Measurements from ENCODE around the gene PRC1. TPM values are rescaled to one million over a fixed set of nuclear protein-coding genes. Genes with fewer than 3 reads are reported as not detected.

The PRC1 gene
- total and polyA plus RNA-seq, 2 of the 13 experiments (the other 11 are each of a cell fraction or from before 2014, with no cell fraction given), result 137 to 162 TPM

DNA sequence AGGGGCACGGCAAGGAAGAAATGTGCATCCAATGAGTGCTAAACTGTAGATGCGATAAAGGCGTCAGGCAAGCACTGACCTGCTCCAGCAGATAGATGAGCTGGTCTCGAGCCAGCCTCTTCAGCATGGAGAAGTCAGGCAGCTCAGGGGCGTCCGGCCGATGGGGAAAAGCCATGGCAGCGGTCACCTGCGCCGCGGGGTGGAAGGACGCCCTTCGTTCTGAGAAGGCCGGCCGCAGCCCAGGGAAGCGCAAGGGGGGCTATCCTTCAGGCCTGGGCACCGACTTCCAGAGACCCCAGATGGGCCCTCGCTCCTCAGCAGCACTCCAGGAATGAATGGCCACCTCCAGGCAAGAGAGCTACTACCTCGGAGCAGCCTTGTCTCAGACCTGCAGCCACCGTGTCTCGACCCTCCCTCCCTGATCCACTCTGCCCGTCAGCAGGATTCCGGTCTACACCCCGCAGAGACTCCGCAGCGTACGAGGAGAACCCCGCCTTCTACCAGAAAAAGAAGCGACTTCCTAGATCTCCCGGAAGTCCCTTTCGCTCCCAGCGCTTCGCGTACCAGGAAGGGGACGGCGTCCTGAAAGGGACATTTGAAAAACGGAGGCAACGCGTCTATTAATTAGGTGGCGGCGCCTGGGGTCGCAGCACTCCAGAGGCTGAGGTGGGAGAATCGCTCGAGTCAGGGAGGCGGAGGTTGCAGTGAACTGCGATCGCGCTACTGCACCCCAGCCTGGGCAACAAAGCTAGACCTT, 27.9 kb upstream of the PRC1 start, which contains the start of gene VPS33B (continued):
- TF ChIP-seq, protein P1, sequence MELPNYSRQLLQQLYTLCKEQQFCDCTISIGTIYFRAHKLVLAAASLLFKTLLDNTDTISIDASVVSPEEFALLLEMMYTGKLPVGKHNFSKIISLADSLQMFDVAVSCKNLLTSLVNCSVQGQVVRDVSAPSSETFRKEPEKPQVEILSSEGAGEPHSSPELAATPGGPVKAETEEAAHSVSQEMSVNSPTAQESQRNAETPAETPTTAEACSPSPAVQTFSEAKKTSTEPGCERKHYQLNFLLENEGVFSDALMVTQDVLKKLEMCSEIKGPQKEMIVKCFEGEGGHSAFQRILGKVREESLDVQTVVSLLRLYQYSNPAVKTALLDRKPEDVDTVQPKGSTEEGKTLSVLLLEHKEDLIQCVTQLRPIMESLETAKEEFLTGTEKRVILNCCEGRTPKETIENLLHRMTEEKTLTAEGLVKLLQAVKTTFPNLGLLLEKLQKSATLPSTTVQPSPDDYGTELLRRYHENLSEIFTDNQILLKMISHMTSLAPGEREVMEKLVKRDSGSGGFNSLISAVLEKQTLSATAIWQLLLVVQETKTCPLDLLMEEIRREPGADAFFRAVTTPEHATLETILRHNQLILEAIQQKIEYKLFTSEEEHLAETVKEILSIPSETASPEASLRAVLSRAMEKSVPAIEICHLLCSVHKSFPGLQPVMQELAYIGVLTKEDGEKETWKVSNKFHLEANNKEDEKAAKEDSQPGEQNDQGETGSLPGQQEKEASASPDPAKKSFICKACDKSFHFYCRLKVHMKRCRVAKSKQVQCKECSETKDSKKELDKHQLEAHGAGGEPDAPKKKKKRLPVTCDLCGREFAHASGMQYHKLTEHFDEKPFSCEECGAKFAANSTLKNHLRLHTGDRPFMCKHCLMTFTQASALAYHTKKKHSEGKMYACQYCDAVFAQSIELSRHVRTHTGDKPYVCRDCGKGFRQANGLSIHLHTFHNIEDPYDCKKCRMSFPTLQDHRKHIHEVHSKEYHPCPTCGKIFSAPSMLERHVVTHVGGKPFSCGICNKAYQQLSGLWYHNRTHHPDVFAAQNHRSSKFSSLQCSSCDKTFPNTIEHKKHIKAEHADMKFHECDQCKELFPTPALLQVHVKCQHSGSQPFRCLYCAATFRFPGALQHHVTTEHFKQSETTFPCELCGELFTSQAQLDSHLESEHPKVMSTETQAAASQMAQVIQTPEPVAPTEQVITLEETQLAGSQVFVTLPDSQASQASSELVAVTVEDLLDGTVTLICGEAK (IDR thresholded peaks at IDR 0.05), result no peak
- TF ChIP-seq, protein P1 (CRISPR knock-in tag; IDR thresholded peaks at IDR 0.05), result 0 out of 2 replicates have a peak, but pooled peaks have one; percentile 60
- TF ChIP-seq GABPA (IDR thresholded peaks at IDR 0.05; ENCODE audit: low read depth, low read length) (peak; percentile 74), GABPA (CRISPR knock-in tag; IDR thresholded peaks at IDR 0.05; ENCODE audit: low read depth) (peak; percentile 96), ZNF879 (CRISPR knock-in tag; IDR thresholded peaks at IDR 0.05) (no peak), ZFYVE20 (CRISPR knock-in tag; IDR thresholded peaks at IDR 0.05; ENCODE audit: borderline replicate concordance, low read depth) (no peak), TAF1 (CRISPR knock-in tag; IDR thresholded peaks at IDR 0.05) (peak; percentile 71)
- TF ChIP-seq, protein P2, sequence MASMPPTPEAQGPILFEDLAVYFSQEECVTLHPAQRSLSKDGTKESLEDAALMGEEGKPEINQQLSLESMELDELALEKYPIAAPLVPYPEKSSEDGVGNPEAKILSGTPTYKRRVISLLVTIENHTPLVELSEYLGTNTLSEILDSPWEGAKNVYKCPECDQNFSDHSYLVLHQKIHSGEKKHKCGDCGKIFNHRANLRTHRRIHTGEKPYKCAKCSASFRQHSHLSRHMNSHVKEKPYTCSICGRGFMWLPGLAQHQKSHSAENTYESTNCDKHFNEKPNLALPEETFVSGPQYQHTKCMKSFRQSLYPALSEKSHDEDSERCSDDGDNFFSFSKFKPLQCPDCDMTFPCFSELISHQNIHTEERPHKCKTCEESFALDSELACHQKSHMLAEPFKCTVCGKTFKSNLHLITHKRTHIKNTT (CRISPR knock-in tag; IDR thresholded peaks at IDR 0.05), result no peak
- TF ChIP-seq, protein P3, sequence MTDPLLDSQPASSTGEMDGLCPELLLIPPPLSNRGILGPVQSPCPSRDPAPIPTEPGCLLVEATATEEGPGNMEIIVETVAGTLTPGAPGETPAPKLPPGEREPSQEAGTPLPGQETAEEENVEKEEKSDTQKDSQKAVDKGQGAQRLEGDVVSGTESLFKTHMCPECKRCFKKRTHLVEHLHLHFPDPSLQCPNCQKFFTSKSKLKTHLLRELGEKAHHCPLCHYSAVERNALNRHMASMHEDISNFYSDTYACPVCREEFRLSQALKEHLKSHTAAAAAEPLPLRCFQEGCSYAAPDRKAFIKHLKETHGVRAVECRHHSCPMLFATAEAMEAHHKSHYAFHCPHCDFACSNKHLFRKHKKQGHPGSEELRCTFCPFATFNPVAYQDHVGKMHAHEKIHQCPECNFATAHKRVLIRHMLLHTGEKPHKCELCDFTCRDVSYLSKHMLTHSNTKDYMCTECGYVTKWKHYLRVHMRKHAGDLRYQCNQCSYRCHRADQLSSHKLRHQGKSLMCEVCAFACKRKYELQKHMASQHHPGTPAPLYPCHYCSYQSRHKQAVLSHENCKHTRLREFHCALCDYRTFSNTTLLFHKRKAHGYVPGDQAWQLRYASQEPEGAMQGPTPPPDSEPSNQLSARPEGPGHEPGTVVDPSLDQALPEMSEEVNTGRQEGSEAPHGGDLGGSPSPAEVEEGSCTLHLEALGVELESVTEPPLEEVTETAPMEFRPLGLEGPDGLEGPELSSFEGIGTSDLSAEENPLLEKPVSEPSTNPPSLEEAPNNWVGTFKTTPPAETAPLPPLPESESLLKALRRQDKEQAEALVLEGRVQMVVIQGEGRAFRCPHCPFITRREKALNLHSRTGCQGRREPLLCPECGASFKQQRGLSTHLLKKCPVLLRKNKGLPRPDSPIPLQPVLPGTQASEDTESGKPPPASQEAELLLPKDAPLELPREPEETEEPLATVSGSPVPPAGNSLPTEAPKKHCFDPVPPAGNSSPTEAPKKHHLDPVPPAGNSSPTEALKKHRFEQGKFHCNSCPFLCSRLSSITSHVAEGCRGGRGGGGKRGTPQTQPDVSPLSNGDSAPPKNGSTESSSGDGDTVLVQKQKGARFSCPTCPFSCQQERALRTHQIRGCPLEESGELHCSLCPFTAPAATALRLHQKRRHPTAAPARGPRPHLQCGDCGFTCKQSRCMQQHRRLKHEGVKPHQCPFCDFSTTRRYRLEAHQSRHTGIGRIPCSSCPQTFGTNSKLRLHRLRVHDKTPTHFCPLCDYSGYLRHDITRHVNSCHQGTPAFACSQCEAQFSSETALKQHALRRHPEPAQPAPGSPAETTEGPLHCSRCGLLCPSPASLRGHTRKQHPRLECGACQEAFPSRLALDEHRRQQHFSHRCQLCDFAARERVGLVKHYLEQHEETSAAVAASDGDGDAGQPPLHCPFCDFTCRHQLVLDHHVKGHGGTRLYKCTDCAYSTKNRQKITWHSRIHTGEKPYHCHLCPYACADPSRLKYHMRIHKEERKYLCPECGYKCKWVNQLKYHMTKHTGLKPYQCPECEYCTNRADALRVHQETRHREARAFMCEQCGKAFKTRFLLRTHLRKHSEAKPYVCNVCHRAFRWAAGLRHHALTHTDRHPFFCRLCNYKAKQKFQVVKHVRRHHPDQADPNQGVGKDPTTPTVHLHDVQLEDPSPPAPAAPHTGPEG (CRISPR knock-in tag; IDR thresholded peaks at IDR 0.05), result peak; percentile 57; the same call in 1 of the 2 replicates

Data from HepG2 (cell line).